T-helper 17 cell (primary cell): ENCODE results near the gene PPP4R3C. TPM values are rescaled to one million over a fixed set of nuclear protein-coding genes. Genes with fewer than 3 reads are reported as not detected.
"Not testable (repeated sequence)": the region's sequence is repeated elsewhere in the genome, so short reads cannot be mapped to it uniquely, and the experiment has no call there.

Experiments used
- ATAC-seq: fragments of 150-1000 bp; cut with Tn5 transposase; 2 replicates; pipeline ENCODE4 v1.10.0; 2021; ENCODE audit warnings: mild to moderate bottlenecking, moderate library complexity
- DNase-seq, 3 donors: peaks; one replicate each; pipeline versions ENCODE4 v3.0.0 to v3.0.0-alpha.2; 2020 to 2021
- H3K9me3 ChIP-seq: one replicate; pipeline ENCODE4 v1.7.0; 2013; ENCODE audit warnings: low read length, mild to moderate bottlenecking; ENCODE audit not compliant: control insufficient read depth, poor library complexity, severe bottlenecking
- H3K27ac Mint-ChIP-seq: one replicate; pipeline ENCODE4 v1.8.0; 2022; ENCODE audit warnings: mild to moderate bottlenecking, moderate library complexity, mixed read lengths
- H3K27me3 Mint-ChIP-seq: one replicate; pipeline ENCODE4 v1.8.0; 2022; ENCODE audit warnings: mixed read lengths
- H3K36me3 Mint-ChIP-seq: one replicate; pipeline ENCODE4 v1.8.0; 2022; ENCODE audit warnings: low read depth, mixed read lengths
- H3K4me1 Mint-ChIP-seq: one replicate; pipeline ENCODE4 v1.8.0; 2022; ENCODE audit warnings: mild to moderate bottlenecking, mixed read lengths
- H3K4me3 Mint-ChIP-seq: one replicate; pipeline ENCODE4 v1.8.0; 2022; ENCODE audit warnings: mild to moderate bottlenecking, moderate library complexity, mixed read lengths
- total RNA-seq, 4 donors: library from RNA in 2 of 4; stranded (reverse) in 2 of 4; gene quantifications; one replicate each; pipeline ENCODE4 v1.2.3 and lab custom pipeline; 2022 to 2026

PPP4R3C gene
- not detected for total RNA-seq
- total RNA-seq (lab: John Stamatoyannopoulos, UW), result 0 reads per million in 2 donors

DNA sequence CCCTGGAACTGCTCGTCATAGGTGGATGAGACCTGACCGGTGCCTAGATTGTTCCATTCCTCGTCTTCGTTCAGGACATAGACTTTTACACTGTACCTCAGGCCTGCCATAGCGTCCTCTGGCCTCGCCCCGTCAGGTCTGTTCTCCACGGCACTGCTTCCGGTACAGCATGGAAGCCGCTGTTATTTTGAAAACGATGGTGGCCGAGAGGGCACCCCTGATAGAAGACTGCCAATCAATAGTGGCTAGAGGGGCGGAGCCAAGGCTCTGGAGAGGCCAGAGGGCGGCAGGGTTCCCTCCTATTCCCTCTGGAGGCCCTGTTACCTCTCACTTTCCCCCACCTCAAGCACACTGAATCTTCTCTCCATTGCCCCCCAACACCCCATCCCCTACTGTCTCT lies at the start of gene PPP4R3C:
PPP4R3C (minus strand) TSS at position 155 of the 400 bp plus-strand sequence; CDS start at position 110, 45 bp downstream.
- DNase-seq, result no peak
- no peaks in the 10 kb centered on the region for H3K27me3 Mint-ChIP-seq
- H3K36me3 Mint-ChIP-seq, result no peaks in the 10 kb centered on the region
- H3K27ac Mint-ChIP-seq, result no peak within 1 kb of the TSS
- ATAC-seq, result no peak
- no peaks in the 10 kb centered on the region for H3K4me1 Mint-ChIP-seq
- no peak within 1 kb of the TSS for H3K4me3 Mint-ChIP-seq
- no peaks in the 10 kb centered on the region for H3K9me3 ChIP-seq

DNA sequence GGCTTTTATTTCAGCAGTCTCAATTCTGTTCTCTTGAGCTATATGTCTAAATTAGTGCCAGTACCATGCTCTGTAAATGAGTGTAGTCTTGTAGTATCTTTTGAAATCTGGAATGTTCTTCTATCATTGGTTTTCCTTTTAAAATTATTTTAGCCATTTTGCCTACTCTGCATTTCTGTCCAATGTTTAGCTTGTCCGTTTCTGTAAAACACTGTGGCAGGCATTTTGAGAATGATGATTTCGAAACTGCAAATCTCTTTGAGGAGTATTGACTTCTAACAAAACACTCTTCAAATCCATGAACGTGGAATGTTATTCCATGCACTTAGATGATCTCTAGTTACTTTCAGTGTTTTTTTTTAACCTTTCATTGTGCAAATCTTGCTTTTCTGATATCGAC lies 28.3 kb upstream of the PPP4R3C start:
- H3K36me3 Mint-ChIP-seq, result no peaks in the 10 kb centered on the region
- H3K27me3 Mint-ChIP-seq, result no peaks in the 10 kb centered on the region
- no peaks in the 10 kb centered on the region for H3K4me1 Mint-ChIP-seq
- ATAC-seq, result no peak
- H3K4me3 Mint-ChIP-seq, result no peak overlapping the region
- no peaks in the 10 kb centered on the region for H3K9me3 ChIP-seq
- H3K27ac Mint-ChIP-seq, result no peak overlapping the region
- no peak for DNase-seq

DNA sequence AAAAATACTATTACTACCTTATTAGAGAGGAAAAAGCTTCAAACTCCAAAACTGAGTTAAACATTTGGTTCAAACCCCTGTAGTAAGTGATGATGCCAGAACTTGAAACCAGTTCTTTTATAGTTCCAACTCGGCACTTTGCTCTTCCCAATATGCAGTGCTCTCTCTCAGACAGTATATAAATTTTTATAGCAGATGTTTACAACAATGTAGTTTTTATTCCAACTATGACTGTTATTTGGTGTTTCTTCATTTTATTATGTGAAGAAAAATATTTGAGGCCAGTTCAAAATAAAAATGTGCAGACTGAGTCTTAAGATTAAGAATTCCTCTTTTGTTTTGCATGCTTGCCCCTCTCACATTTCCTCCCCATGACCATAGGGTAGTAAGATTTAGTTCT lies 2.9 kb upstream of the PPP4R3C start:
- DNase-seq (no peak), ATAC-seq (no peak)
- Mint-ChIP-seq H3K4me3 (no peak overlapping the region), H3K36me3 (no peaks in the 10 kb centered on the region), H3K27me3 (no peaks in the 10 kb centered on the region), H3K27ac (no peak overlapping the region), H3K4me1 (no peaks in the 10 kb centered on the region)
- no peaks in the 10 kb centered on the region for H3K9me3 ChIP-seq

DNA sequence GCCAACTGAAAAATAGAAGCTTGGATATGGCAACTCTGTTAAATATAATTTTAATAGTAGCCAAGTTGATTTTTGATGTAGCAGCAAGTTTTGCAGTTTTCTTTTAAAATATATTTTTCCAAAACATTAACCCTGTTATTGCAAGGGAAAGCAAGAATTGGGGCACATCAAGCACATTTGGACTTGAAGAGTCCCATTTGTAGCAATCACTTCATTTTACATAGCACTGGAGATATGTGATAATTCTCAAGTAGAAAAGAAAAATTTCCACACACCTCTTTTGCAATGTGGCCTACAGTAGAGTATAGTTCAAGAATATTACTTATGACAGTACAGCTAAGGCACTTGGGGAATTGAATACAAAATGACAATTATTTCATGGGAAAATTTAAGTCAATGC lies 1.9 kb upstream of the PPP4R3C start:
- Mint-ChIP-seq H3K27me3 (no peaks in the 10 kb centered on the region), H3K4me1 (no peaks in the 10 kb centered on the region), H3K4me3 (no peak overlapping the region), H3K36me3 (no peaks in the 10 kb centered on the region), H3K27ac (no peak overlapping the region)
- H3K9me3 ChIP-seq, result no peaks in the 10 kb centered on the region
- no peak for ATAC-seq
- no peak for DNase-seq

DNA sequence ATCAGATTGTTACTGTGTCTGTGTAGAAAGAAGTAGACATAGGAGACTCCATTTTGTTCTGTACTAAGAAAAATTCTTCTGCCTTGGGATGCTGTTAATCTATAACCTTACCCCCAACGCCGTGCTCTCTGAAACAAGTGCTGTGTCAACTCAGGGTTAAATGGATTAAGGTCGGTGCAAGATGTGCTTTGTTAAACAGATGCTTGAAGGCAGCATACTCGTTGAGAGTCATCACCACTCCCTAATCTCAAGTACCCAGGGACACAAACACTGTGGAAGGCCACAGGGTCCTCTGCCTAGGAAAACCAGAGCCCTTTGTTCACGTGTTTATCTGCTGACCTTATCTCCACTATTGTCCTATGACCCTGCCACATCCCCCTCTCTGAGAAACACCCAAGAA lies 4.0 kb downstream of the PPP4R3C start:
- H3K36me3 Mint-ChIP-seq, H3K27ac Mint-ChIP-seq, H3K9me3 ChIP-seq, H3K4me3 Mint-ChIP-seq, H3K4me1 Mint-ChIP-seq, H3K27me3 Mint-ChIP-seq, DNase-seq, ATAC-seq: not testable (repeated sequence)

DNA sequence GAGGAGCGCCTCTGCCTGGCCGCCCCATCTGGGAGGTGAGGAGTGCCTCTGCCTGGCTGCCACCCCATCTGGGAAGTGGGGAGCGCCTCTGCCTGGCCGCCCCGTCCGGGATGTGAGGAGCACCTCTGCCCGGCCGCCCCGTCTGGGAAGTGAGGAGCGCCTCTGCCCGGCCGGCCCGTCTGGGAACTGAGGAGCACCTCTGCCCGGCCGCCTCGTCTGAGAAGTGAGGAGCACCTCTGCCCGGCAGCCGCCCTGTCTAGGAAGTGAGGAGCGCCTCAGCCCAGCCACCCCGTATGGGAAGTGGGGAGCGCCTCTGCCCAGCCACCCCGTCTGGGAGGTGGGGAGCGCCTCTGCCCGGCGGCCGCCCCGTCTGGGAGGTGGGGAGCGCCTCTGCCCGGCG lies 4.6 kb downstream of the PPP4R3C start:
- H3K4me1 Mint-ChIP-seq, H3K27ac Mint-ChIP-seq, H3K36me3 Mint-ChIP-seq, DNase-seq, H3K4me3 Mint-ChIP-seq, H3K27me3 Mint-ChIP-seq, ATAC-seq, H3K9me3 ChIP-seq: not testable (repeated sequence)

DNA sequence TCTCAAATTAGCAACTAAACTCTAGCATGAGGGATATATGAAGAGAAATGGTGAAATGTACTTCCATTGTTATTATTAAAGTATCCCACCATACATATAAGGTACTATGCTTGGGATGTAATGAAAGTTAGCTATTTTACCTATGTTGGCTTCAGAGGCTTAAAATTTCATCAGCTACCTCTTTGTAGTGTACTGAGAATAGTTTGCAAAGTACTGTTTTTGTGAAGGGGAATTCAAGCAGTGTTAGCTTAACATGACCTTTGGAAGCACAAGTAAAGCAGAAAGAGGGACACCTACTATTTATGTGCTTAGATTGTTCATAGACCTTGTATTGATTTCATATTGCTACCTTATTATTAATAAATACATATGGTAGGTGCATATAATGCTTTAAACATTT lies 11.8 kb downstream of the PPP4R3C start:
- ATAC-seq, result no peak
- no peaks in the 10 kb centered on the region for H3K27me3 Mint-ChIP-seq

DNA sequence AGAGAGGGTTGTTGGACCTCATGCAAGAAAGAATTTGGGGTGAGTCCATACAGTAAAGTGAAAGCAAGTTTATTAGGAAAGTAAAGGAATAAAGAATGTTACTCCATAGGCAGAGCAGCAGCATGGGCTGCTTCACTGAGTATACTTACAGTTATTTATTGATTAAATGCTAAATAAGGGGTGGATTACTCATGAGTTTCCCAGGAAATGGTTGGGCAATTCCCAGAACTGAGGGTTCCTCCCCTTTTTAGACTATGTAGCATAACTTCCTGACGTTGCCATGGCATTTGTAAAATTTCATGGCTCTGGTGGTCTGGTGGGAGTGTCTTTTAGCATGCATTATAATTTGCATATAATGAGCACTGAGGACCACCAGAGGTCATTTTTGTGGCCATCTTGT lies 16.7 kb downstream of the PPP4R3C start:
- Mint-ChIP-seq H3K36me3 (no peaks in the 10 kb centered on the region), H3K4me1 (no peaks in the 10 kb centered on the region), H3K27ac (no peak overlapping the region), H3K4me3 (no peak overlapping the region), H3K27me3 (no peaks in the 10 kb centered on the region)
- no peaks in the 10 kb centered on the region for H3K9me3 ChIP-seq
- DNase-seq (no peak), ATAC-seq (no peak)

More for the DNA sequence above, 11.8 kb downstream of the PPP4R3C start:
- no peak overlapping the region for H3K27ac Mint-ChIP-seq
- DNase-seq, result no peak
- H3K36me3 Mint-ChIP-seq, result no peaks in the 10 kb centered on the region
- H3K4me3 Mint-ChIP-seq, result no peak overlapping the region
- no peaks in the 10 kb centered on the region for H3K9me3 ChIP-seq
- H3K4me1 Mint-ChIP-seq, result no peaks in the 10 kb centered on the region

DNA sequence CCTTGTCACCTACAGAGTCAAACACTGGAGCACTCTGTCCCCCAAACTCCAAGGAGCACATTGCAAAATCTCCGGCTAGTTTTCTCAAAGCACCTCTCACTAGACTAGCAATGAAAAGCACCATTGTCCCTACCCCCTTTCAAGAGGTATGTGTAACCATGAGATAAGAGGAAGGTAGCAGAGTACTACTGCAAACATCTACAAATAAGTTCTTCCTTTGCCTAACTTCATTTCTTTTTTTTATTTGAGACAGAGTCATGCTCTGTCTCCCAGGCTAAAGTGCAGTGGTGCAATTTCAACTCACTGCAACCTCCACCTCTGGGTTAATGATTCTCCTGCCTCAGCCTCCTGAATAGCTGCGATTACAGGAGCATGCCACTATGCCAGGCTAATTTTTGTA lies 17.7 kb downstream of the PPP4R3C start:
- Mint-ChIP-seq H3K27ac (no peak overlapping the region), H3K36me3 (no peaks in the 10 kb centered on the region), H3K27me3 (no peaks in the 10 kb centered on the region), H3K4me1 (no peaks in the 10 kb centered on the region), H3K4me3 (no peak overlapping the region)
- DNase-seq (no peak), ATAC-seq (no peak)
- H3K9me3 ChIP-seq, result no peaks in the 10 kb centered on the region

DNA sequence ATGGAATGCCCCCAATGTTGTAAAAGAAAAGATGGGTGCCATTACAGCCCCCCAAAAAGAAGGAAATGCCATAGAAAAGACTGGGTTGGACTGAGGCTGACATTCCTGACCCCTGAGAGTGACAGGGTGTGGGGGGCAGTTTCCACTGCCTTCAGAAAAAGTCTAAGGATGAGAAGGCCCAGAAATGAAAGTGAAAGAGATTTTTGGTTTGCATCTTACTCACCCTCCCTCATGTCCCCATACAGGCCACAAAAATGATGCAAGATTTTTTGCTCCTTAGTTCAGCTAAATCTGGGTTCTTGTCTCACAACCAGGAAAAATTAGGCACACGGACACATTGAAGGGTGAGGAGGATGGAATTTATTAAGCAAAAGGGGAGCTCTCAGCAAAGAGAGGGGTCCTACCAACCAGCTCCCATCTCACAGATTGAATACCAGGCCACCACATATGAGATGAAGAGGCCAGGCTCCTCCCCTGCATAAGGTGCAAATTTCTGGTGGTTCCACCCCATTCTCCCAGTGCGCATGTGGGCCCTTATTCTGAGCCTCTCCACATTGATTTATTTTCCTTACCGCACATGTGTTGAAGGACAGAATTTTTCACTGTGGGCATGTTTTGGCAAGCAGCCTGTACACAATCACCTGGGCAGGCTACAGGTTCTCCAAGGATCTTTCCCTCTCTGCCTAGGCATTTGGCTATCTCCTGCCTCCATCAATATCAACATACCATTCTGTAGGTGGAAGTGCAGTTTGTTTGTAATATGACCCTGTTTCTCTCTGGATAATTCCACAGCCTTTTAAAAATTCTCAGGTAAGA lies 18.8 kb downstream of the PPP4R3C start:
- H3K27me3 Mint-ChIP-seq, result no peaks in the 10 kb centered on the region
- DNase-seq (no peak), ATAC-seq (no peak)
- H3K4me3 Mint-ChIP-seq, result no peak overlapping the region
- no peaks in the 10 kb centered on the region for H3K36me3 Mint-ChIP-seq
- no peaks in the 10 kb centered on the region for H3K4me1 Mint-ChIP-seq
- no peak overlapping the region for H3K27ac Mint-ChIP-seq
- H3K9me3 ChIP-seq, result no peaks in the 10 kb centered on the region

DNA sequence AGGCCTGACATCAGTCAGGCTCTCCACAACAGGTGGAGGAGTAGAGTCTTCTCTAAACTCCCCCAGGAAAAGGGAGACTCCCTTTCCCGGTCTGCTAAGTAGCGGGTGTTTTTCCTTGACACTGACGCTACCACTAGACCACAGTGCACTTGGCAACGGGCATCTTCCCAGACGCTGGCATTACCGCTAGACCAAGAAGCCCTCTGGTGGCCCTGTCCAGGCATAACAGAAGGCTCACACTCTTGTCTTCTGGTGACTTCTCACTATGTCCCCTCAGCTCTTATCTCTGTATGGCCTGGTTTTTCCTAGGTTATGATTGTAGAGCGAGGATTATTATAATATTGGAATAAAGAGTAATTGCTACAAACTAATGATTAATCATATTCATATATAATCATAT lies 20.7 kb downstream of the PPP4R3C start:
- not testable (repeated sequence) for DNase-seq, H3K36me3 Mint-ChIP-seq, H3K4me3 Mint-ChIP-seq, ATAC-seq, H3K4me1 Mint-ChIP-seq, H3K9me3 ChIP-seq, H3K27me3 Mint-ChIP-seq, H3K27ac Mint-ChIP-seq

DNA sequence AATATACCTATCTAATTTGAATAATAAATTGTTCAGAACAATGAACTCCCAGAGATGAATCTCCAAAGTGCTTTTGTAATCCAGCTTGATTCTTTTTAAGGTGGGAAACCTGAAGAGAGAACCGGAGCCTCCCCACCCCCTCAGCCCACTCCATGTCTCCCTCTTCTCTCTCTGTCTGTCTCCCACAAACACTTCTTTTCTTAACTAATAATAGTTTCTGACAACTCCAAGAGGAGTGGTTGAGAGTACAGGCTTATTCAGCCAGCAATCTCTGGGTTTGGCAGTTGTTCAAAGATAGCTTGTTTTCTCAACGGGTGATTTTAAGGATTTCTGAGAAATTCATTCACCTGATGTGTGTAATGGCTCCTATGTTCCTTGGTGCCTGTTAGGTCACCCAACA lies 23.4 kb downstream of the PPP4R3C start:
- no peaks in the 10 kb centered on the region for H3K36me3 Mint-ChIP-seq
- no peaks in the 10 kb centered on the region for H3K27me3 Mint-ChIP-seq
- no peak overlapping the region for H3K27ac Mint-ChIP-seq
- H3K9me3 ChIP-seq, result no peaks in the 10 kb centered on the region
- H3K4me3 Mint-ChIP-seq, result no peak overlapping the region
- no peak for ATAC-seq
- no peak for DNase-seq
- H3K4me1 Mint-ChIP-seq, result no peaks in the 10 kb centered on the region

DNA sequence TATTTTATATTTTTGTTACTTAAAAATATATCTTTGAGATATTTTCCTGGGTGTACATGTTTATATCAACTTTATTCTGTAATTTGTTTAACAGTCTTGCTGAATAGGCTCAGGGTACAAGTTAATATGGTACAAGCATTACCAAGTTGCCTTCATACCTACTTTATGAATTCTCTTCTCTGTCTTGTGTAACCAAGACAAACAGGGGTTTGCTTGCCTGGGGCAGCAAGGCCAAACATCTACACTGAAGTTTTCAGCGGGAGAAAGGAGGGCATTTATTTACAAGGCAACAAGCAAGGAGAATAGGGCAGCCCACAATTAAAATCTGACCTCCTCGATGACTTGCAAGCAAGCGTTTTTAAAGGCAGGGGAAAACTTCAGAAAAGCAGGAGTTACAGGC lies 24.2 kb downstream of the PPP4R3C start:
- H3K4me3 Mint-ChIP-seq, result no peak overlapping the region
- no peak overlapping the region for H3K27ac Mint-ChIP-seq
- DNase-seq, result no peak
- no peaks in the 10 kb centered on the region for H3K36me3 Mint-ChIP-seq
- no peaks in the 10 kb centered on the region for H3K9me3 ChIP-seq
- ATAC-seq, result no peak
- H3K27me3 Mint-ChIP-seq, result no peaks in the 10 kb centered on the region
- no peaks in the 10 kb centered on the region for H3K4me1 Mint-ChIP-seq

DNA sequence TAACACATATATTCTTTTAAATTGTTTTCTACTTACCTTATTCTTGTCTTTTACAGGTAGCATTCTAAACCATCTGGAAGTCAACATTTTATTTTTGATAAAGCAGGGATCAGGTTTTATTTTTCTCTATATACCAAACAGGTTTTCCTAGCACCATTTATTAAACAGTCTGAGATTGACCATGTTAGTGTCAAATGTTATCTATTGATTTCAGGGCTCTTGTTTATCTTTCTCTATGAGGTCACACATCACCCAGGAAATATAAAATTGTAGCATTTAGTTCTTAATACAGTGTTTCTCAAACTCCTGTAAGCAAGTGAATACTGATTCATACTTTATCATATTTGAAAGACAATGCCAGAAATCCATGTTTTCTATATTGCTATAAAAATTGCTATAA lies 28.1 kb downstream of the PPP4R3C start:
- no peaks in the 10 kb centered on the region for H3K27me3 Mint-ChIP-seq
- H3K36me3 Mint-ChIP-seq, result no peaks in the 10 kb centered on the region
- H3K4me1 Mint-ChIP-seq, result no peaks in the 10 kb centered on the region
- ATAC-seq (no peak), DNase-seq (no peak)
- H3K27ac Mint-ChIP-seq, result no peak overlapping the region
- H3K9me3 ChIP-seq, result no peaks in the 10 kb centered on the region
- H3K4me3 Mint-ChIP-seq, result no peak overlapping the region
